ENCODE results near the gene FAM13C.

Gene FAM13C

DNA sequence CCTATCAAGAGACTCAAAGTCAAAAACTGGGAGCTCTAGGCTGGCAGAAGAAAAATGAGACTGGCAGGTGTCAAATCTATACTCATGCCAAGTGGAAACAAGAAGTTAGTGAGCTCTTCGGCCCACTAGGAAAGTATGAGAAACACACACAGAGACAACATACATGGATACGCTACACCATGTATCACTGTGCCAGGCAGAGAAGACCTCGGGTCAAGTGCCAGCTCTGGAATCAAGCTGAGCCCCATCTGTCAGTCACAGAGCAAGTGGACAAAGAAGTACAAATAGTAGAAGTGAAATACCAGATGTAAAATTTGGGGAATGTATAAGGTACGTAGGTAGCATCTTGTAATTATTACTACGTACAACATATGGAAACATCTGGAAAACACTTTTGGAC lies 62.4 kb downstream of the FAM13C start:
- TF ChIP-seq, protein P1, sequence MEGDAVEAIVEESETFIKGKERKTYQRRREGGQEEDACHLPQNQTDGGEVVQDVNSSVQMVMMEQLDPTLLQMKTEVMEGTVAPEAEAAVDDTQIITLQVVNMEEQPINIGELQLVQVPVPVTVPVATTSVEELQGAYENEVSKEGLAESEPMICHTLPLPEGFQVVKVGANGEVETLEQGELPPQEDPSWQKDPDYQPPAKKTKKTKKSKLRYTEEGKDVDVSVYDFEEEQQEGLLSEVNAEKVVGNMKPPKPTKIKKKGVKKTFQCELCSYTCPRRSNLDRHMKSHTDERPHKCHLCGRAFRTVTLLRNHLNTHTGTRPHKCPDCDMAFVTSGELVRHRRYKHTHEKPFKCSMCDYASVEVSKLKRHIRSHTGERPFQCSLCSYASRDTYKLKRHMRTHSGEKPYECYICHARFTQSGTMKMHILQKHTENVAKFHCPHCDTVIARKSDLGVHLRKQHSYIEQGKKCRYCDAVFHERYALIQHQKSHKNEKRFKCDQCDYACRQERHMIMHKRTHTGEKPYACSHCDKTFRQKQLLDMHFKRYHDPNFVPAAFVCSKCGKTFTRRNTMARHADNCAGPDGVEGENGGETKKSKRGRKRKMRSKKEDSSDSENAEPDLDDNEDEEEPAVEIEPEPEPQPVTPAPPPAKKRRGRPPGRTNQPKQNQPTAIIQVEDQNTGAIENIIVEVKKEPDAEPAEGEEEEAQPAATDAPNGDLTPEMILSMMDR (IDR thresholded peaks at IDR 0.05; ENCODE audit: extremely low read depth, missing control alignments): no peak
- DNase-seq (ENCODE audit: low spot score): no peak

DNA sequence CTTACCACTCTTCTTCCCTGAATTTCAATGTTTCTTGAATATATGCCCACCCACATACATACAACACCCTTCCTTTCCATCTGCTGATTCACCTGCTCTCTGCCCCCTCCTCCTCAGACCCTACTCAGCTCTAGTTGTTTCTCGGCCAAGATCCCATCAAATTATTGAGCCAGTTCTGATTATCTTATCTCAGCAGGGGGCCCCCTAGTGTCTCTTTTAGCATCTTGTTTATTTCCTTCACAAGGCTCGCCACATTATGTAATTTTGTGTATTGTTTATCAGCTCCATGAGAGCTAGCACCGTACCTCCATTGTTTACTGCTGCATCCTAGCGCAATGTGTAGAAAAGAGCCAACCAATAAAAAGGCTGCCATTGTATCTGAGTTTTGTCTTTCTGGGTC lies 71.9 kb downstream of the FAM13C start:
- peak; percentile 7 for DNase-seq (ENCODE audit: low spot score)
- TF ChIP-seq, protein P1 (IDR thresholded peaks at IDR 0.05; ENCODE audit: extremely low read depth, missing control alignments): no peak

DNA sequence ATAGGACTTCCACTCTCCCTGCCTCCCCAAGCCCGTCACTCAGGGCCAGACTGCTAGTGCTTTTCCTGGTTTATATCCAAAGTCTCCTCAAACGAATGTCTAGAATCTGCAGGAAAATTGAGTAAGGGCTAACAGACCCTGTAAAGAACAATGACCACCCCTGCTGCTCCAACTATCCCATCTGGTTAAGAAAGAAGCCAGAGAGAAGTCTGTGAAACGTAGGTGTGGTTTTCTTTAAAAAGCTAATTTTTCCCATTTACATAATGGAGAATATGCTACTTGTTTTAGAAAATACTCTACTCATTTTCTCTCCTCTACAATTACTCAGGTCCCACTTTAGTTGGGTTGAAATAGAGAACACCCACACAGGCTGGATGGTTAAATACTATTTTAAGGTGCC lies 72.5 kb downstream of the FAM13C start:
- TF ChIP-seq, protein P1 (IDR thresholded peaks at IDR 0.05; ENCODE audit: extremely low read depth, missing control alignments): no peak

DNA sequence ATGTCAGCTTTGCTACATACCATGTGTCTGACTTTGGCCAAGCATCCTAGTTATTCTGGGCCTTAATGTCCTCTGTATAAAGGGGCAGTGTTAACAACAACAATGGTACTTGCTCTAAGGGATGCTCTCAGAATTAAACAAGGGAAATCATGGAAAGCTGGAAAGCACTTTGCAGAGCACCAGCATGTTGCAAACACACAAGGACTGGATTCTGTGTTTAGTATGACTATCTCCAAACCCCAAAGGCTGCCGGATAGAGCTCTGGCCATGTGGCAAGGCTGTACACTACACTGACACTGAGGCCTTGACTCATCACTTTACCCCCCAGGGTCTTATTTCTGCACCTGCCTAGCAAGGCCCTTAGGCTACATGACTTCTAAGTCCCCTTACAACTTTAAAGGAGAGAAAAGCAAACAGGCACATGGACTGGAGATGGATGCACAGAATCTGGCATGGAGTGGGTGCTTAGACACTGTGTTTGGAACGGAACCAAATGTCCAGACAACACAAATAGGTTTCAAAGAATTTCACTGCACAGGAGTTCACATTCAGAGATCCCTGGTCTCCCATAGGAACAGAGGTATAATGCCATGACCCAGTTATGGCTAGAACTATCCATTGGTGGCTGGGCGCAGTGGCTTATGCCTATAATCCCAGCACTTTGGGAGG lies 74.6 kb downstream of the FAM13C start:
- DNase-seq (ENCODE audit: low spot score): no peak
- TF ChIP-seq, protein P1 (IDR thresholded peaks at IDR 0.05; ENCODE audit: extremely low read depth, missing control alignments): no peak

More for the DNA sequence above, 72.5 kb downstream of the FAM13C start:
- no peak for DNase-seq (ENCODE audit: low spot score)

DNA sequence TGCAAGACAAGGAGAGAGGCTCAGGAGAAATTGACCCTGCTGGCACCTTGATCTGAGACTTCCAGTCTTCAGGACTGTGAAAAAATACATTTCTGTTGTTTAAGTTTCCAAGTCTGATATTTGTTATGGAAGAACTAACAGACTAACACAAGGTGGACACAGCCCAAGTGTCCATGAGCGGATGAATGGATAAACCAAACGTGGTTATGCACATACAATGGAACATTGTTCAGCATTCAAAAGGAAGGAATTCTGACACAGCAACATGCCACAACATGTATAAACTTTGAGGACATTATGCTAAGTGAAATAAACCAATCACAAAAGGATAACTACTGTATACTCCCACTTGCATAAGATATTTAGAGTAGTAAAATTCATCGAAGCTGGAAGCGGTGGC lies 76.5 kb downstream of the FAM13C start:
- TF ChIP-seq, protein P1 (IDR thresholded peaks at IDR 0.05; ENCODE audit: extremely low read depth, missing control alignments): no peak
- DNase-seq (ENCODE audit: low spot score): no peak

DNA sequence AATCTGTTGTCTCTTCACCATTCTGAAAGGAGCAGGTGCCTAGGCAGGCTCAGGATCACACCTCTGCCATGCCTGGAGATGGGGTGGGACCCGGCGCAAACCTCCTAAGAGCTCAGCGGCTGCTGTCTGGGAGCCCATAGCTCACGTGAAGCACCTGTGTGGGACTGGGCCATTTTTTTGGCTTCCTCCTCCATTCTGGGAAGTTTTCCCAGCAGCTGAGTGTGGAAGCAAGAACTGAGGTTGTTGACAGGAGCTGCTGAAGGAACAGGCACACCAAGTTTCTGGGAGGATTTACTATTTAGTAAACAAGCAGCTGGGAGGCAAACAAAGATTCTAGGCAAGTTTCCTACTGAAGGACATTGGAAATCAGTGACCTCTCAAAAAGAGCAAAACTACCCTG lies 77.3 kb downstream of the FAM13C start:
- TF ChIP-seq, protein P1 (IDR thresholded peaks at IDR 0.05; ENCODE audit: extremely low read depth, missing control alignments): no peak
- DNase-seq (ENCODE audit: low spot score): no peak

DNA sequence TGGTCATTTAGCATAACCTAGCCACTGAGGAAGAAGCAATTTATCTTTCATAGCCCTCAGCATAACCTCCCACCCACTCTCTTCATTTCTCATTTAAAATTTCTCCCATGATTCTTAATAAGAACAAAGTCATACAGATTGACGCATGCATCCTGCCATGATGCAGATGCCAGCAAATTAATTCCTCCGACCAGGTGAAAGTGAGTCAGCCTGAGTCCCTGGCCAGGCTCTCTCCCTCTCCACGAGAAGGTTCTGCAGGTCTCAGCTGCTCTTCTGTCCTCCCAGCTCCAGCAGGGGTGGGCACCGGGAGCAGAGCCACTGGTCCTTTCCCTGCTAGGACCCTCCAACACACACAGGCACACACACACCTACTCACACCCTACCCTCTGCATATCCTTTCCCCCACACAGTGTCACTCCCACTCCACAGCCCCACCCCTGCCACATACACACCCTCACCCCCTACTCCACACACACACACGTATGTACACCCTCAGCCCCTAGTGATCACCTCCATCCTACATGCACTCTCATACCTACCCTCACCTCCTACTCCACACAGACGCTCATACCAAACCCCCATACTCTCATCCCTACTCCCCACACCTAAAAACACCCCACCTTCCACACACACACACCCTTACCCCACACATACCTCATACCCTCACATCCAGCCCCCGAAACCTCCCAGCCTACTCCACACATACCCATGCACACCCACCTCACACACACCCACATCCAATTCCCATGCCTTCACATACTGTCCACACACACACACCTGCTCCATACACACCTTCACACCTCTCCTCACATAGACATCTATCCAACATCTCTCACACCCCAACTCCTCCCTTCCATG lies 78.0 kb downstream of the FAM13C start:
- TF ChIP-seq, protein P1 (IDR thresholded peaks at IDR 0.05; ENCODE audit: extremely low read depth, missing control alignments): no peak
- DNase-seq (ENCODE audit: low spot score): no peak
